Measurements from ENCODE around the gene PALS1. TPM values are rescaled to one million over a fixed set of nuclear protein-coding genes. Genes with fewer than 3 reads are reported as not detected.
A peak's percentile ranks its signal among the peaks of the same experiment; 100 is the strongest.
"Not testable (repeated sequence)": the region's sequence is repeated elsewhere in the genome, so short reads cannot be mapped to it uniquely, and the experiment has no call there.

PALS1 gene
- total RNA-seq, 1 donor from 2014 or later: 12.4 TPM

DNA sequence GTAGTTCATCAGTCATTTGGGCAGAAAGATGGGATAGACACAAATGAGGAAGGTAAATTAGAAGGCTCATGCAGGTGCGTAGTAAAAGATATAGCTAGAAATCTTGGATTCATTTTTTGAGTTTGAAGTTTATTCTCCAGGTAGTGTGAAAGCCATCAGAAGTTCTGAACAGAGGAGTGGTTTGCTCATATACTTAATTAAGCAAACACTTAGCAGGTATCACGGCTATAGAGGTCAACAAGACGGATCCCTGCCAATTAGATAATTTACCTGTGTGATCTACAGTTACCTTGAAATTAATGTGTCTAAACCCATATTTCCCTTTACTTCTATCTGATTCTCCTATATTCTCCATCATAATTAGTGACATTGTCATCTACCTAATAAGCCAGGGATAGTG is 29.7 kb downstream of the PALS1 start:
- no peaks in the 10 kb centered on the region for H3K9me3 Mint-ChIP-seq (ENCODE audit: unreplicated experiment)
- TF ChIP-seq, protein P1, sequence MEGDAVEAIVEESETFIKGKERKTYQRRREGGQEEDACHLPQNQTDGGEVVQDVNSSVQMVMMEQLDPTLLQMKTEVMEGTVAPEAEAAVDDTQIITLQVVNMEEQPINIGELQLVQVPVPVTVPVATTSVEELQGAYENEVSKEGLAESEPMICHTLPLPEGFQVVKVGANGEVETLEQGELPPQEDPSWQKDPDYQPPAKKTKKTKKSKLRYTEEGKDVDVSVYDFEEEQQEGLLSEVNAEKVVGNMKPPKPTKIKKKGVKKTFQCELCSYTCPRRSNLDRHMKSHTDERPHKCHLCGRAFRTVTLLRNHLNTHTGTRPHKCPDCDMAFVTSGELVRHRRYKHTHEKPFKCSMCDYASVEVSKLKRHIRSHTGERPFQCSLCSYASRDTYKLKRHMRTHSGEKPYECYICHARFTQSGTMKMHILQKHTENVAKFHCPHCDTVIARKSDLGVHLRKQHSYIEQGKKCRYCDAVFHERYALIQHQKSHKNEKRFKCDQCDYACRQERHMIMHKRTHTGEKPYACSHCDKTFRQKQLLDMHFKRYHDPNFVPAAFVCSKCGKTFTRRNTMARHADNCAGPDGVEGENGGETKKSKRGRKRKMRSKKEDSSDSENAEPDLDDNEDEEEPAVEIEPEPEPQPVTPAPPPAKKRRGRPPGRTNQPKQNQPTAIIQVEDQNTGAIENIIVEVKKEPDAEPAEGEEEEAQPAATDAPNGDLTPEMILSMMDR (IDR thresholded peaks at IDR 0.05): no peak
- DNase-seq (ENCODE audit: extremely low spot score, unreplicated experiment): no peak
- peaks cover 17% of the 10 kb centered on the region for H3K36me3 Mint-ChIP-seq (ENCODE audit: unreplicated experiment)
- peaks cover 39% of the 10 kb centered on the region for H3K4me1 Mint-ChIP-seq (ENCODE audit: unreplicated experiment)
- H3K27me3 Mint-ChIP-seq (ENCODE audit: unreplicated experiment): no peaks in the 10 kb centered on the region
- peak overlapping the region; percentile 93 for H3K27ac Mint-ChIP-seq (ENCODE audit: unreplicated experiment)
- H3K4me3 Mint-ChIP-seq (ENCODE audit: unreplicated experiment): no peak overlapping the region

DNA sequence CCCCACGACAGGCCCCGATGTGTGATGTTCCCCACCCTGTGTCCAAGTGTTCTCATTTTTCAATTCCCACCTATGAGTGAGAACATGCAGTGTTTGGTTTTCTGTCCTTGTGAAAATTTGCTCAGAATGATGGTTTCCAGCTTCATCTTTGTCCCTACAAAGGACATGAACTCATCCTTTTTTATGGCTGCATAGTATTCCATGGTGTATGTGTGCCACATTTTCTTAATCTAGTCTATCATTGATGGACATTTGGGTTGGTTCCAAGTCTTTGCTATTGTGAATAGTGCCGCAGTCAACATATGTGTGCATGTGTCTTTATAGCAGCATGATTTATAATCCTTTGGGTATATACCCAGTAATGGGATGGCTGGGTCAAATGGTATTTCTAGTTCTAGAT is 32.0 kb downstream of the PALS1 start:
- H3K9me3 Mint-ChIP-seq (ENCODE audit: unreplicated experiment); H3K4me3 Mint-ChIP-seq (ENCODE audit: unreplicated experiment); H3K27me3 Mint-ChIP-seq (ENCODE audit: unreplicated experiment); H3K27ac Mint-ChIP-seq (ENCODE audit: unreplicated experiment); DNase-seq (ENCODE audit: extremely low spot score, unreplicated experiment): not testable (repeated sequence)
- peaks cover 38% of the 10 kb centered on the region for H3K4me1 Mint-ChIP-seq (ENCODE audit: unreplicated experiment)
- H3K36me3 Mint-ChIP-seq (ENCODE audit: unreplicated experiment): peaks cover 17% of the 10 kb centered on the region

- no peak overlapping the region for H3K27ac Mint-ChIP-seq (ENCODE audit: unreplicated experiment)
- no peak overlapping the region for H3K4me3 Mint-ChIP-seq (ENCODE audit: unreplicated experiment)
- TF ChIP-seq, protein P1 (IDR thresholded peaks at IDR 0.05): no peak
- no peaks in the 10 kb centered on the region for H3K9me3 Mint-ChIP-seq (ENCODE audit: unreplicated experiment)
- peaks cover 9% of the 10 kb centered on the region for H3K4me1 Mint-ChIP-seq (ENCODE audit: unreplicated experiment)
- DNase-seq (ENCODE audit: extremely low spot score, unreplicated experiment): no peak
- H3K27me3 Mint-ChIP-seq (ENCODE audit: unreplicated experiment): no peaks in the 10 kb centered on the region
- peaks cover 19% of the 10 kb centered on the region for H3K36me3 Mint-ChIP-seq (ENCODE audit: unreplicated experiment)
These were observed 34.9 kb downstream of the PALS1 start for GRCh38 chr14:67276131-67276530.

DNA sequence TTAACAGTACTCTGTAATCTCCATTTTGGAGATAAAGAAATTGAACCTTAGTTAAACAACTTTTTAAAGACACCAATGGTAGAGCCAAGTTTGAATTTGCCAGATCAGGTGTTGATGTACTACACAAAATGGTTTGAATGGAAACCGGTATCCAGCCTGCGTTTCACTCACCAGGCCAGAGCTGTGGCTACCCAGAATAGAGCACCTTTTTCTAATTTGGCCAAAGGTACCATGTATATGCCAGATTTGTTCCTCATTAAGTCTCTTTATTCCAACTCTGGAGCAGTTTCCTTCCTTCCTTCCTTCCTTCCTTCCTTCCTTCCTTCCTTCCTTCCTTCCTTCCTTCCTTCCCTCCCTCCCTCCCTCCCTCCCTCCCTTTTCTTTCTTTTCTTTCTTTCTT is 39.3 kb downstream of the PALS1 start:
- DNase-seq (ENCODE audit: extremely low spot score, unreplicated experiment): no peak
- no peak overlapping the region for H3K4me3 Mint-ChIP-seq (ENCODE audit: unreplicated experiment)
- TF ChIP-seq, protein P1 (IDR thresholded peaks at IDR 0.05): no peak
- no peaks in the 10 kb centered on the region for H3K9me3 Mint-ChIP-seq (ENCODE audit: unreplicated experiment)
- H3K4me1 Mint-ChIP-seq (ENCODE audit: unreplicated experiment): peaks cover 6% of the 10 kb centered on the region
- H3K36me3 Mint-ChIP-seq (ENCODE audit: unreplicated experiment): peaks cover 8% of the 10 kb centered on the region
- no peak overlapping the region for H3K27ac Mint-ChIP-seq (ENCODE audit: unreplicated experiment)
- H3K27me3 Mint-ChIP-seq (ENCODE audit: unreplicated experiment): no peaks in the 10 kb centered on the region

DNA sequence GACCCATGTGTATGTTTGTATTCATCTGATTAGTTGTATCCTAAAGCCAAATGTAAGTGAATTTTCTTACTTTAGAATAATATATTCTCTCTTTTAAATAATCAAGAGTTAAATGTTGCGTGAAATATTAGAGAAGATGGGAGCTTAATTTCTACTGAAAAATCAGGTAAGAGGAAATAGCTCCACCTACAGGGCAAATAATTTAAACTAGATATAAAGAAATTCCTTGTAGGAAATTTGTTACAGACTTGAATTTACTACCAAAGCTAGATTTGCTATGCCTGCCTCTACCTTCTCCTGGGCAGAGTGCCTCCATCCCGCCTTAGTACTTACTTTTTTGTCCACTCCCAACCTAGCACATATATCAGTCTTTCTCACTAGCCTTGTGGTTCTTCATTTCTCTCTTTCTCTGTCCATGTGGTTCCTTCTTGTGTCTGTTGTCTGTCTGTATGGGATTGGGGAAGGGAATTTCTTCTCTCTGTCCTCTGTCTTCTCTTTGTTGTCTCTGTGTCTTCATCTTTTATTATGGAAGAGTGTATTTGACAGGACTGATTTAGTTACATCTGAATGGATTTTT is 44.7 kb downstream of the PALS1 start:
- no peak overlapping the region for H3K4me3 Mint-ChIP-seq (ENCODE audit: unreplicated experiment)
- DNase-seq (ENCODE audit: extremely low spot score, unreplicated experiment): no peak
- H3K27me3 Mint-ChIP-seq (ENCODE audit: unreplicated experiment): no peaks in the 10 kb centered on the region
- no peaks in the 10 kb centered on the region for H3K4me1 Mint-ChIP-seq (ENCODE audit: unreplicated experiment)
- no peak overlapping the region for H3K27ac Mint-ChIP-seq (ENCODE audit: unreplicated experiment)
- TF ChIP-seq, protein P1 (IDR thresholded peaks at IDR 0.05): peak; percentile 68
- H3K9me3 Mint-ChIP-seq (ENCODE audit: unreplicated experiment): no peaks in the 10 kb centered on the region
- peaks cover 3% of the 10 kb centered on the region for H3K36me3 Mint-ChIP-seq (ENCODE audit: unreplicated experiment)

Other genes starting within 250 kb of the PALS1 start
- gene GARIN2, start 52.0 kb upstream of the PALS1 start, total RNA-seq: not detected in 2 replicates
- 63.8 and 67.8 TPM in 2 replicates for gene ATP6V1D, start 118.4 kb downstream of the PALS1 start, total RNA-seq
- gene EIF2S1, start 118.9 kb downstream of the PALS1 start, total RNA-seq: 85.3 and 90.1 TPM in 2 replicates
- gene PLEK2, start 170.7 kb downstream of the PALS1 start, total RNA-seq: not detected in 2 replicates
- 0.37 and 0.51 TPM in 2 replicates for gene TMEM229B, start 247.3 kb downstream of the PALS1 start, total RNA-seq

All from osteocyte (in vitro differentiated cells).